ENCODE measurements around the gene SPAG16.

DNA sequence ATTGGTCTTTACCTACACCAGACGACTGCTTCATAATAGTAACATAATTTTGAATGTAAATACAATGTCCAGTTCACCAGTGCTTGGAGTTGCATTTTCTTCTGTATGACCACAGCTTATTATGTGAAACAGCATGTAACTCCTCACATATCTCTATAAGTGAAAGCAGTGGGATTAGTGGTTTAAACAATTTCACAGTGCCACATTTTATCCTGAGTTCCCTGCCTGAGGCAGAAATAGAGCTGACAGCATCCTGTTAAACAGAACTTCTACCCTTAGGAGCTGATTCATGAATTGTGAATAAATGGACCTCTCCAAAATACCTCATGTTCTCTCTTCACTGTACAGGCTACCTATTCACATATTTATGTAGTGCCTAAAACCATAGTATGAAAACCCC, 584.3 kb downstream of the SPAG16 start:
- TF ChIP-seq, protein P1, sequence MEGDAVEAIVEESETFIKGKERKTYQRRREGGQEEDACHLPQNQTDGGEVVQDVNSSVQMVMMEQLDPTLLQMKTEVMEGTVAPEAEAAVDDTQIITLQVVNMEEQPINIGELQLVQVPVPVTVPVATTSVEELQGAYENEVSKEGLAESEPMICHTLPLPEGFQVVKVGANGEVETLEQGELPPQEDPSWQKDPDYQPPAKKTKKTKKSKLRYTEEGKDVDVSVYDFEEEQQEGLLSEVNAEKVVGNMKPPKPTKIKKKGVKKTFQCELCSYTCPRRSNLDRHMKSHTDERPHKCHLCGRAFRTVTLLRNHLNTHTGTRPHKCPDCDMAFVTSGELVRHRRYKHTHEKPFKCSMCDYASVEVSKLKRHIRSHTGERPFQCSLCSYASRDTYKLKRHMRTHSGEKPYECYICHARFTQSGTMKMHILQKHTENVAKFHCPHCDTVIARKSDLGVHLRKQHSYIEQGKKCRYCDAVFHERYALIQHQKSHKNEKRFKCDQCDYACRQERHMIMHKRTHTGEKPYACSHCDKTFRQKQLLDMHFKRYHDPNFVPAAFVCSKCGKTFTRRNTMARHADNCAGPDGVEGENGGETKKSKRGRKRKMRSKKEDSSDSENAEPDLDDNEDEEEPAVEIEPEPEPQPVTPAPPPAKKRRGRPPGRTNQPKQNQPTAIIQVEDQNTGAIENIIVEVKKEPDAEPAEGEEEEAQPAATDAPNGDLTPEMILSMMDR (IDR thresholded peaks at IDR 0.05), result no peak
- no peak for TF ChIP-seq POLR2A (IDR thresholded peaks at IDR 0.05)

Measured in tibial nerve (tissue), 3 donors.